SK-N-SH (cell line): ENCODE data around the gene SLC25A33.

Experiments
- CTCF ChIP-seq: fragments of 200-600 bp; sonication (generic); IDR thresholded peaks from 2 replicates; pipeline ENCODE4 v1.6.1; 2017; ENCODE audit warnings: antibody characterized with exemption, mild to moderate bottlenecking, moderate library complexity
- MEF2A ChIP-seq: IDR thresholded peaks from 2 replicates; pipeline ENCODE4 v1.4.0; 2012; ENCODE audit warnings: low read depth, borderline replicate concordance
- NRF1 ChIP-seq: IDR thresholded peaks from 2 replicates; pipeline ENCODE4 v1.6.1; 2012; ENCODE audit warnings: low read depth, mild to moderate bottlenecking, low read length
- RFX5 ChIP-seq: IDR thresholded peaks from 2 replicates; pipeline ENCODE4 v1.6.1; 2012; ENCODE audit warnings: mild to moderate bottlenecking, improper control_type of control experiment, low read length
- SIN3A ChIP-seq: IDR thresholded peaks from 2 replicates; pipeline ENCODE4 v1.6.1; 2012; ENCODE audit warnings: low read depth, mild to moderate bottlenecking, low read length, moderate library complexity, borderline replicate concordance
- TAF1 ChIP-seq: IDR thresholded peaks from 2 replicates; pipeline ENCODE4 v1.6.1; 2012; ENCODE audit warnings: low read depth, mild to moderate bottlenecking, low read length, moderate library complexity, borderline replicate concordance
- TCF12 ChIP-seq: IDR thresholded peaks from 2 replicates; pipeline ENCODE4 v1.4.0; 2012

- TF ChIP-seq TCF12 (no peak), SIN3A (no peak), TAF1 (no peak), CTCF (no peak), NRF1 (no peak), RFX5 (no peak), MEF2A (no peak)
These were observed 29.1 kb upstream of the SLC25A33 start for GRCh38 chr1:9510130-9510529.
